Endothelial cell of umbilical vein (primary cell): ENCODE results near the gene PFDN6. TPM values are rescaled to one million over a fixed set of nuclear protein-coding genes. Genes with fewer than 3 reads are reported as not detected.

Experiments used
- BruUV-seq: library from RNA; stranded (reverse); fragments of 400-500 nt; replicated peaks from 2 replicates; lab custom pipeline; 2021; lab: Mats Ljungman, UMichigan
- CTCF ChIA-PET: fragments of 300-600, 350-600 bp; sonication (Branson Sonifier 250); formaldehyde crosslinking; loops from one replicate; lab custom pipeline; 2021; ENCODE audit warnings: antibody characterized with exemption, inconsistent platforms; lab: Charles Lee
- POLR2A ChIA-PET: fragments of 300-600, 350-600 bp; sonication (Branson Sonifier 250); formaldehyde crosslinking; loops from one replicate; lab custom pipeline; 2021; ENCODE audit warnings: antibody characterized with exemption, inconsistent platforms; lab: Charles Lee
- DNase-seq: peaks from one replicate; pipeline ENCODE4 v3.0.0-alpha.2; 2011; ENCODE audit warnings: low read depth, low spot score
- FAIRE-seq: peaks from 2 replicates; lab custom pipeline; 2011; peaks lifted over from hg19 to GRCh38; lab: Jason Lieb, UNC
- H2AFZ ChIP-seq: 2 replicates; pipeline ENCODE4 v1.6.0; 2012; ENCODE audit warnings: low read depth, low read length, control low read depth, inconsistent platforms
- H3K27ac ChIP-seq: 2 replicates; pipeline ENCODE4 v1.5.1; 2011; ENCODE audit warnings: low read depth, mild to moderate bottlenecking, control low read depth, low read length, moderate library complexity; ENCODE audit not compliant: insufficient read depth
- H3K27me3 ChIP-seq, 2 experiments: 2 replicates each; pipeline versions ENCODE4 v1.6.0 to v1.6.1; 2011; ENCODE audit warnings: low read length in 2 of 2, mixed read lengths in 1 of 2; ENCODE audit not compliant: control insufficient read depth in 2 of 2, insufficient read depth in 2 of 2
- H3K36me3 ChIP-seq, 2 experiments: 2 replicates in 1 of 2; 3 replicates in 1 of 2; pipeline ENCODE4 v1.5.1; 2011; ENCODE audit warnings: low read length in 2 of 2, mild to moderate bottlenecking in 1 of 2, moderate library complexity in 1 of 2; ENCODE audit not compliant: control insufficient read depth in 2 of 2, insufficient read depth in 2 of 2; ENCODE audit errors: extremely low read depth in 1 of 2
- H3K4me1 ChIP-seq: 3 replicates; pipeline ENCODE4 v1.5.1; 2011; ENCODE audit warnings: mild to moderate bottlenecking, low read length; ENCODE audit not compliant: control insufficient read depth, insufficient read depth; ENCODE audit errors: extremely low read depth
- H3K4me2 ChIP-seq: 2 replicates; pipeline ENCODE4 v1.6.1; 2011; ENCODE audit warnings: low read length, control low read depth, mixed read lengths; ENCODE audit not compliant: insufficient read depth
- H3K4me3 ChIP-seq, 3 experiments: fragments of 200-600 bp in 1 of 3; sonication (generic), shearing (Covaris generic) in 1 of 3; replicated peaks in 1 of 3; 2 replicates each; pipeline ENCODE4 v1.5.1; 2011 to 2016; ENCODE audit warnings: control low read depth in 3 of 3, low read length in 3 of 3, mild to moderate bottlenecking in 2 of 3, inconsistent platforms in 1 of 3, low read depth in 1 of 3, moderate library complexity in 1 of 3; ENCODE audit not compliant: insufficient read depth in 1 of 3
- H3K79me2 ChIP-seq: 2 replicates; pipeline ENCODE4 v1.6.0; 2012; ENCODE audit warnings: low read length, inconsistent platforms; ENCODE audit not compliant: control insufficient read depth, insufficient read depth
- H3K9ac ChIP-seq: replicated peaks from 2 replicates; pipeline ENCODE3; 2011; ENCODE audit warnings: low read length, control low read depth; ENCODE audit not compliant: insufficient read depth; ENCODE audit errors: extremely low read depth
- H3K9me1 ChIP-seq: replicated peaks from 3 replicates; pipeline ENCODE4 v1.6.0; 2011; ENCODE audit warnings: mild to moderate bottlenecking, low read length; ENCODE audit not compliant: control insufficient read depth, insufficient read depth; ENCODE audit errors: extremely low read depth
- H3K9me3 ChIP-seq: replicated peaks from 2 replicates; pipeline ENCODE4 v1.5.1; 2012; ENCODE audit warnings: low read length, inconsistent platforms; ENCODE audit not compliant: control insufficient read depth, insufficient read depth
- H4K20me1 ChIP-seq: replicated peaks from 2 replicates; pipeline ENCODE3; 2011; ENCODE audit warnings: mild to moderate bottlenecking, low read length; ENCODE audit not compliant: control insufficient read depth, insufficient read depth; ENCODE audit errors: extremely low read depth
- EZH2 ChIP-seq: IDR thresholded peaks from 2 replicates; pipeline ENCODE4 v1.6.1; 2012; ENCODE audit warnings: borderline replicate concordance, low read depth, mild to moderate bottlenecking, moderate library complexity, low read length, inconsistent platforms; ENCODE audit not compliant: severe bottlenecking
- FOS ChIP-seq: IDR thresholded peaks from 2 replicates; pipeline ENCODE4 v1.6.1; 2011; ENCODE audit warnings: mild to moderate bottlenecking, low read length, moderate library complexity, borderline replicate concordance; ENCODE audit not compliant: insufficient read depth
- GATA2 ChIP-seq: IDR thresholded peaks from 2 replicates; pipeline ENCODE4 v1.7.0; 2011; ENCODE audit warnings: low read depth, mild to moderate bottlenecking, moderate library complexity, mixed read lengths, low read length; ENCODE audit not compliant: insufficient read length, insufficient read depth
- JUN ChIP-seq: IDR thresholded peaks from 2 replicates; pipeline ENCODE4 v1.6.1; 2011; ENCODE audit warnings: borderline replicate concordance, low read depth; ENCODE audit not compliant: insufficient read length, insufficient read depth
- MAX ChIP-seq: IDR thresholded peaks from 2 replicates; pipeline ENCODE4 v1.6.1; 2011; ENCODE audit not compliant: insufficient read depth, insufficient read length
- MYC ChIP-seq: IDR thresholded peaks from one replicate; pipeline ENCODE4 v1.6.1; 2011; ENCODE audit warnings: mild to moderate bottlenecking, low read depth, low read length
- POLR2A ChIP-seq: IDR thresholded peaks from 2 replicates; pipeline ENCODE4 v1.6.1; 2012; ENCODE audit warnings: low read depth, mild to moderate bottlenecking, control low read depth, low read length
- POLR2AphosphoS5 ChIP-seq: IDR thresholded peaks from 2 replicates; pipeline ENCODE4 v1.6.1; 2012; ENCODE audit warnings: low read depth, mild to moderate bottlenecking, control low read depth, low read length, moderate library complexity; ENCODE audit not compliant: insufficient read depth
- dilution Hi-C: fragments of 300-500 bp; cut with MboI; formaldehyde crosslinking; loops from one replicate; pipeline ENCODE4 v1.15.0; 2019; ENCODE audit warnings: low sequenced_read_pairs; ENCODE audit not compliant: extremely low pct_ligation_motif_present
- intact Hi-C: fragments of 100-400 bp; cut with micrococcal nuclease; formaldehyde crosslinking; loops from one replicate; pipeline ENCODE4 v1.10.0; 2022
- polyA plus RNA-seq, 4 experiments: library from polyadenylated mRNA; depleted of rRNA in 3 of 4; stranded (reverse) in 3 of 4; unstranded in 1 of 4; fragments of >200 nt; gene quantifications; 2 replicates each; pipeline versions ENCODE4 v1.2.1 to v1.2.3, GENCODE V29; 2011 to 2012; ENCODE audit warnings: missing spikeins in 1 of 4
- total RNA-seq: library from RNA; stranded (reverse); gene quantifications from 2 replicates; pipeline ENCODE4 v1.2.3, GENCODE V29; 2021

Gene PFDN6
- total and polyA plus RNA-seq, 2 donors (not counting 3 experiments of a cell fraction or from before 2014, with no cell fraction given), result 31.0 to 63.5 TPM

GRCh38 chr6:33250731-33251130 is 38.7 kb upstream of the PFDN6 start:
- CTCF ChIA-PET, result interaction anchor here (1.0 to 3.8 kb wide), 5 partner anchors 21 to 412 kb away, joined by 3 to 53 read pairs (median 4); partner anchors contain the start of genes RGL2, RPS18, TAP2 and VPS52
- dilution Hi-C loops, result no loop called here
- no peak overlapping the region for H3K4me3 ChIP-seq

GRCh38 chr6:33251395-33252012 is 37.9 kb upstream of the PFDN6 start:
- POLR2A ChIA-PET, result no interaction called here
- Histone ChIP-seq H3K9ac (no peak overlapping the region), H3K9me3 (no peaks in the 10 kb centered on the region), H3K27me3 (no peaks in the 10 kb centered on the region), H3K79me2 (no peaks in the 10 kb centered on the region), H3K9me1 (no peaks in the 10 kb centered on the region), H3K4me2 (no peak overlapping the region), H3K4me1 (peaks cover 23% of the 10 kb centered on the region), H3K36me3 (peaks cover 0 to 2% of the 10 kb centered on the region in 2 experiments), H2AFZ (no peak overlapping the region), H4K20me1 (no peaks in the 10 kb centered on the region), H3K4me3 (no peak overlapping the region), H3K27ac (no peak overlapping the region)
- intact Hi-C loops (no loop called here), dilution Hi-C loops (no loop called here)
- DNase-seq (no peak), FAIRE-seq (no peak)
- TF ChIP-seq POLR2A (no peak), FOS (no peak), JUN (no peak), GATA2 (no peak), EZH2 (no peak), MYC (no peak), MAX (no peak), POLR2AphosphoS5 (no peak)
- BruUV-seq, result no TSS peak
- CTCF ChIA-PET, result interaction anchor here (1.0 to 1.3 kb wide), 2 partner anchors 20 to 413 kb away, joined by 3 read pairs; partner anchors contain the start of genes RPS18, TAP2 and VPS52

More at GRCh38 chr6:33250731-33251130, 38.7 kb upstream of the PFDN6 start:
- Histone ChIP-seq H3K27me3 (peaks cover 0 to 2% of the 10 kb centered on the region in 2 experiments), H3K9me3 (no peaks in the 10 kb centered on the region), H3K9ac (no peak overlapping the region), H3K9me1 (no peaks in the 10 kb centered on the region), H3K4me1 (peaks cover 23% of the 10 kb centered on the region), H3K4me2 (no peak overlapping the region), H3K79me2 (no peaks in the 10 kb centered on the region), H3K27ac (no peak overlapping the region), H3K36me3 (peaks cover 0 to 2% of the 10 kb centered on the region in 2 experiments), H4K20me1 (no peaks in the 10 kb centered on the region), H2AFZ (no peak overlapping the region)
- DNase-seq (no peak), FAIRE-seq (no peak)
- POLR2A ChIA-PET, result interaction anchor here (2.7 kb wide), 1 partner anchor 21 kb away, joined by 10 read pairs; the partner anchor contains the start of genes RPS18 and VPS52
- no peak for TF ChIP-seq MYC
- no peak for TF ChIP-seq GATA2
- intact Hi-C loops, result no loop called here
- no TSS peak for BruUV-seq
